NCI-H146 (cell line): Measurements from ENCODE around the gene SLC25A38.
A peak's percentile ranks its signal among the peaks of the same experiment; 100 is the strongest.

ENCODE experiments used
- DNase-seq: peaks from one replicate; lab custom pipeline; 2025; lab: John Stamatoyannopoulos, UW

Gene SLC25A38

DNA sequence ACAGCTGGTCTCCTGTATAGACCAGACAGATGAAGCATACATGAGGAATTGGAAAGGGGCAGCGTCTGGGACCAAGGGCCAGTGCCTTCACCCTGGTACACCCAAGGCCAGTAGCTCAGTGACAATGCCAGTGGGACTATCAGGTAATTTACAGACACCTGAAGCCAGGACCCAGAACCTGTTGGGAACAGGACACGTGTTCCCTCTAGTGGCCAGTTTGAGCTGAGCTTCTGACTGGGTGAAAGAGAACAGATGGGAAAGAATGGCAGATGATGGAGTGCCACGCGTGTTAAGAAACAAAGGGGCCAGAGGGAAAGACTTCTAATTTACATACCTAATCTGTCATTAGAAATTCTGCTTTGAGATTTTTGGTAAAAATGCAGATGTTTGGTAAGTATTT is 5.1 kb upstream of the SLC25A38 start:
- no peak for DNase-seq

DNA sequence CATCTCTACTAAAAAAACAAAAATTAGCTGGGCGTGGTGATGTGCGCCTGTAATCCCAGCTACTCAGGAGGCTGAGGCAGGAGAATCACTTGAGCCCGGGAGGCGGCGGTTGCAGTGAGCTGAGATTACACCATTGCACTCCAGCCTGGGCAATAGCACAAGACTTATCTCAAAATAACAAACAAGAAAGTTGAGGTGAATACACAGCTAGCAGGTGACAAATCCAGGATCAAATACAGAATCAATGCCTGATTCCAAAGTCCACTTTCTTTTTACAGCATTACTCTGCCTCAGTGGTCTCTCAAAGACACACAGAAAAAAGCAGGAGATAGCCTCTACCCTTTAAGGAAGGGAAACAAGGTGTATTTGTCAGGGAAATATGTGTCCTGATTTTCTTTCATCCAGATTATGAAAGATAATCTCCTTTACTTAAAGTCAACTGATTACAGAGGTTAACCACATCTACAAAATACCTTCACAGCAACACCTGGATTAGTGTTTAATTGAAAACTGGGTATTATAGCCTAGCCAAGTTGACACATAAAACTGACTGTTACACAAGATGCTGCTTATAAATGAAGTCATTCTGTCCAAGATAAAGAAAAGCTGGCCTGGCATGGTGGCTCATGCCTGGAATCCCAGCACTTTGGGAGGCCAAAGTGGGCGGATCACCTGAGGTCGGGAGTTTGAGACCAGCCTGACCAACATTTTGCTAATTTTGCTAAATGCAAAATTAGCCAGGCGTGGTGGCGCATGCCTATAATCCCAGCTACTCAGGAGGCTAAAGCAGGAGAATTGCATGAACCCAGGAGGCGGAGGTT is 4.0 kb upstream of the SLC25A38 start:
- no peak for DNase-seq

DNA sequence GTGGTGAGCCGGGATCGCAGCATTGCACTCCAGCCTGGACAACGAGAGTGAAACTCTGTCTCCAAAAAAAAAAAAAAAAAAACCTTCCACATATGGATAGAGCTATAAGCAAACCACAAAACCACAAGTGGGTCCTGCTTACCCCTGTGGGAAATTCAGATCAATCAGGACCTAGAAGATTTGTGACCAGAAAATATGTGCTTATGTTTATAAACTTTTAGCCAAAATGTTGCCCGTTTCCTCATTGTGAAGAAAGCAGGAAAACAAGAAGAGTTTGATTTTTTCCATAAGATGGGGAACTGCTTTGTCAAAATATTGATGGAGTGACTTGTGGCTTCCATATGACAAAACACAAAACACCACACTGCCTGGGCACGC is 3.4 kb upstream of the SLC25A38 start:
- no peak for DNase-seq

DNA sequence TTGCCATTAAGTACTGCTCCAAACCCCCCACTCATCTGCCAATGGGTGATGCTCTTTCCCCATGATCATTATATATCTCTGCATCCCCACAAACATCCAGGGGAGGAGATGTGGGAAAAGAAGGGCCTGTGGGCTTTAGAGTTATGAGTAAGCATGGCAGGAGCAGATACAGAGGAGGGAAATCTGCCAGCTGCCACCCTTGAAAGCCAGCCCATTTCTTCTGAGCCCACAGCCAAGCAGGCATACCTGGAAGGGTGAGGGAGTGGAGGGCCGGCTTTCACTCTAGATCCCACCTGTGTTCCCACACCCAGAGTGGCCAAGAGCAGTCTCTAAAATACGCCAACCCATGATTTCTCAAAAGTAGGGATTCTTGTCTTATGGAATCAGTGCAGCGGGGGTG is 1.7 kb upstream of the SLC25A38 start:
- no peak for DNase-seq

DNA sequence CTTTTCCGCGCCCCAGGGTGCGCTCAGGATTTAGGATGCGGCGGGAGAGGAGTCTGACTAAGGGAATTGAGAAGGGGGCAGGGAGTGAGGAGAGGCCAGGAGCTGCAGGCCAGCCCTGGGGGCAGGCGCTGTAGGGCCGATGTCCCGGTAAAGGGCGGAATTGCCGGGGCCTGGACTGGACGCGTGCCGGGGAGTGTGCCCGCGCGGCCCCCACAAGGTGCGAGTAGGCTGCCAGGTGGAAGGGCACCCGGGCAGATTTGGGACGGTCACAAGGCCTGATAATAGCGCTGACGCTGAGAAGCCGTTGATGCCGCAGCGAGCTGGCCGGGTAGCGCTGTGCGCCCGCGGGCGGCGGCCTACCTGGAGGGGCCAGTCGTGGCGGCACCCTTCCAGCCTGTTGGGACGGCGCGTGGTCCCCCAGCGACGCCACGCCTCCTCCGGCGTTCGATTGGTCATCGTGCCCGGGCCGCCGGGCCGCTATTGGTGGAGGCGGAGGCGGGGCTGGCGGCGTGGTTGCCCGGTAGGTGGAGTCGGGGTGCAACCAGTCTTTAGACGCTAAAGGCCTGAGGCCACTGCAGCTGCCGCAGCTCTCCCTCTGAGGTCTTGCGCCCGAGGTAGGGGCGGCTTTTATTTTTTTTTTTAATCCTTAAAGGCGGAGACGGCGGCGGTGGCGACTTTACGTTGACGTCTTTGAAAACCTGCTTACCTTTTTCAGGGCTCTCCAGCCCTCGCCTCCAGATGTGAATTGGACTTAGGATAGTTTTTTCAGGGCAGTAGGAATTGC is 903 bp downstream of the SLC25A38 start:
- no peak for DNase-seq

DNA sequence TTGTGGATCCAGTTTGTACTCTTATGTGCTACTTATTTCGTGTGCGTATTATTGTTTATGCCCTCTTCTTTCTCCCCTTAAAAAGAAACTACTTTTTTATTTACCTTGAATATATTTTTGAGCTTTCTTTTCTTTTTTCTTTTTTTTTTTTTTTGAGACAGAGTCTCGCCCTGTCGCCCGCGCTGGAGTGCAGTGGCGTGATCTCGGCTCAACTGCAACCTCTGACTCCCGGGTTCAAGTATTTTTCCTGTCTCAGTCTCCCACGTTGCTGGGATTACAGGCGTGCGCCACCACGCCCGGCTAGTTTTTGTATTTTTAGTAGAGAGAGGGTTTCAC is 1.5 kb downstream of the SLC25A38 start:
- DNase-seq, result no peak

DNA sequence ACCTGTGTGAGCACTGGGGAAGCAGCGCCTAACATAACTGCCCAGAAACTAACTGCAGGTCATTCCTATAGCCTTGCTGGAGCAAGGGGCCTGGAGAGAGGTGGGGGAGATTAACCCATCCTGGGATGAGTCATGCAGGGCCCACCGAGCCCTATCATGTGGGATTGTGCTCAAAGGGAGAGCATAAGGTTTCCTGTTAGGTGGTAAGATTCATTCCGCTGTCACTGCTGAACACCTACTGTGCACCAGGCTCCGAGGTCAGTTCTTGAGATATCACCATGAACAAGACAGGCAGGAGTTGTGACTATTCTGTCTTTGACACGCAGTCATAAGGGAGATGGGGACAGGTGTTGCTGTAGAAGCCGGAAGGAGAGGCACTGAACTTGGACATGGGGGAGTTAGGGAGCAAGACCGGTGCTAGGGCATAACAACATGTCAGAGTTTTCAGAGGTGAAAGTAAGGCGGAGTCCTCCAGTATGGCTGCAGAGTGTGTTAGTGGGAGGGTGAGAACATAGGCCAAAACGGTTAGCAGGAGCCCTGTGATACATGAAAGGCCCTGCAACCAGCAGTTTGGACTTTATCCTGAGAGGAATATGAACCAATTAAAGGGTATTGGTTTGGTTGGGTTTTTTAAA is 2.4 kb downstream of the SLC25A38 start:
- no peak for DNase-seq

DNA sequence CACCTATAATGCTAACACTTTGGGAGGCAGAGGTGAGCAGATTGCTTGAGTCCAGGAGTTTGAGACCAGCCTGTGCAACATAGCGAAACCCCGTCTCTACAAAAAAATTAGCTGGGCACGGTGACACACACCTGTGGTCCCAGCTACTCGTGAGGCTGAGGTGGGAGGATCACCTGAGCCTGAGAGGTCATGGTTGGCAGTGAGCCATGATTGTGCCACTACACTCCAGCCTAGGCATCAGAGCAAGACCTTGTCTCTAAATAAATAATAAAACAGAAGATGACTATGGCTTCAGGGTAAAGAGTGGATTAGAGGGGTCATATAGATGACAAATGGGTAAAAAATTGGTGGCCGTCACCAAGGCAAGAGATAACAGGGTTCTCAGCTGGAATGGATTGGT is 3.1 kb downstream of the SLC25A38 start:
- DNase-seq, result no peak

DNA sequence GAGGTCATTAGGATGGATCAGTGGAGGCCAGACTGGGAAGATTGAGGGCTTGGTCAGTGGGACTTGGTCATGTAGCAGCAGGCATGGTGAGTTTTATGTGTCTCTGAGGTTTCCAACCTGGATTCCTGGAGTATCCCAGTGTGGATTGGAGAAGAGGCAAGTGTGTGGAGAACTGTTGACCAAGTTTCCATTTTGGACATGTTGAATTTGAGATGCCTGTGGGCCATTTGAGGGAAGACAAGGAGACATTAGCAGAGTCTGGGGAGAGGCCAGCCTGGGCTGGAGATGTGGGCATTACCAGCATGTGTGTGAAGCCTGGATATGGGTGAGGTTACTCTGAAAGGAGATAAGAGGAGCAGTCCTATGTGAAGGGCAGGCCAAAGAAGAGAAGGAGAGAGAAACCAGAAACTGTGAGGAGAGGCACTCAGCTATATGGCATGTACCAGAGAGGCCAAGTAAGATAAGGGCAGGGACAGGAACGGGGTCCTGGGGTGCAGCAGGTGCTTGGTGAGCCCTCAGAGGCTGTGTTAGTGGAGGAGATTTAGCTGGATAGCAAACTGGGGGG is 4.3 kb downstream of the SLC25A38 start:
- DNase-seq, result no peak

DNA sequence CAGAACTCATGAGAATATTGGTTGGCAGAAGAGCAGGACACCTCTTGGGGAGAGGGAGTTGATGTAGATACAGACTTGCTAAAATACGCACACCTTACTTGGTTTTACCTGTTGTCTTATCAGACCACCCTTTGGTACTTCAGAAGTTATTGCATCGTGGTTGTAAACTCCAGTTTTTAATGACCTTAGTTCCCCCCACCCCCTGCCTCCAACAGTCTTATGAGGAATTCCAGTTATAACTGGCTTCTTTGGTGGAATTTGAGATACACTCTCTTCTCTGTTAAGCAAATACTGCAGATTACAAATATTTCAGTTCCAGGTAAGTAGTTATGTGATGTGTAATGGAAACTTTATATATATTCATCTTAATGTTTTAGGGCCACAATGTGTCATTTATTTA is 5.0 kb downstream of the SLC25A38 start:
- DNase-seq, result no peak

DNA sequence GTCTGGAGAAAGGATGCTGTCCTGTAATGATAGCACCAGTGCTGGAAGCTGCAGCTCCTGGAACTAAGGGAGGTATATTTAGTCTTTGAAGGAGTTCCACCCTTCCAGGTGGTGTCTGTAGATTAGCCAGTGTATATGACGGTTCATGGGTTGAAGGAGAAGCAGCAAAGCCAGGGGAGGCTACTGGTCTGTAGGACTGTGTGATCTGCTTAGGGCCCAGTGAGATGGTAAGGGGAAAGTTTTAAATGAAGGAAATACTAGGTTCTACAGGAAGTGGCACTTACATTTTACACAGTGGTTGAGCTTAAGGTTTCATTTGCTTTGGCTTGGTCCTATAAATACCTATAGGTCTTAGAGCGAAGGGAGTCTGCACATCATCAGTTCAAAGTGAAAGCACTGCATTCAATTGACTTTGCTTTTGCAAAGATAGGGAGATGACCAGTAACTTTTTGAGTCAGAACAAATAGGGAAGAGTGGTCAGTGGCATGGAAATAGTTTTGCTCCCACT is 5.6 kb downstream of the SLC25A38 start:
- DNase-seq, result no peak

DNA sequence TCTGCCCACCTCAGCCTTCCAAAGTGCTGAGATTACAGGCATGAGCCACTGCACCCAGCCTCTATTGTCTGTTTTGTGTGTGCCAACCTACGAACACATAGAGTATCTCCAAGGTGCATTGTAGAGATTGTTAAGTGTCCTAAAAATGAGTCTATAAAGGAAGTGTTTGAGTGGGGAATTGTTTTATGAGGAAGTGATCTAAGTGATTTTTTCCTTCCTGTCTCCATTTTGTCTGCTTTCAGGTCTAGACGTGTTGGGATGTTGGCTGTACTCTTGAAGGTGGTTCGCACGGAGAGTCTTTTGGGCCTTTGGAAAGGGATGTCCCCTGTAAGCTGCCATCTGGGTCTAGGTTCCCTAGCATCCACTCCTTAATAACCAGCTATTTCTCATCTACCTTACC is 7.0 kb downstream of the SLC25A38 start:
- no peak for DNase-seq

DNA sequence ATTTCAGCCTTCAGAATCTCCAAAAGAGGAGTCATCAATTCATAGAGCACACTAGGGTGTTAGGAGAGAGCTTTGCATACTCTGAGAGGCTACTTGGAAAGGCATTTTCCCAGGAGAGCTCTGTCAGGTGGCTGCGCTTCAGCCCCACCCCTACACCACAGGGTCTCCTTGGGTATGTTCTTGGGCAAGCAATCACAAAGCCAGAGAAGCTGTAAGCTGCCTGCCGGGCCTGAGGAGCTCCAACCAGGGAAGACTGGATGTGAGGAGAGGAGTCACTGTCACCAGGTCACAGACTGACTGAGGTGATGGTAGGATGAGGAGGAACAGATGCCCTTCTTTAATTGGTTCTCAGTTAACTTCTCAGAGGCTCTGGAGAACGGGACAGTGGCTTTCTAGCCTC is 13.5 kb downstream of the SLC25A38 start:
- no peak for DNase-seq

DNA sequence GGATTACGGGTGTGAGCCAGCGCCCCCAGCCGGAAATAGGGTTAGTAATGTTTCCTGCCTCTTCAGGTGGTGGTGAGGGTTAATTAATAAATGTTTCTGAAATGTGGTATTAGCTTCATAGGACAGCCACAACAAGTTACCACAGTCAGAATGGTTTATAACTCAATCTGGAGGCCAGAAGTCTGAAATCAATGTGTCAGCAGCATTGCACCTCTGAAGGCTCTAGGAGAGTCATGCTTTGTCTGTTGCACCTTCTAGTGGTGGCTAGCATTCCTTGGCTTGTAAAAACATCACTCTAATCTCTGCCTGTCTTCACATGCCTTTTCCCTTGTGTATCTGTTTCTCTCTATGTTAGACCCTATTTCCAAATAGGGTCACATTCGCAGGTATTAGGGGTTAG is 15.5 kb downstream of the SLC25A38 start:
- DNase-seq, result no peak

DNA sequence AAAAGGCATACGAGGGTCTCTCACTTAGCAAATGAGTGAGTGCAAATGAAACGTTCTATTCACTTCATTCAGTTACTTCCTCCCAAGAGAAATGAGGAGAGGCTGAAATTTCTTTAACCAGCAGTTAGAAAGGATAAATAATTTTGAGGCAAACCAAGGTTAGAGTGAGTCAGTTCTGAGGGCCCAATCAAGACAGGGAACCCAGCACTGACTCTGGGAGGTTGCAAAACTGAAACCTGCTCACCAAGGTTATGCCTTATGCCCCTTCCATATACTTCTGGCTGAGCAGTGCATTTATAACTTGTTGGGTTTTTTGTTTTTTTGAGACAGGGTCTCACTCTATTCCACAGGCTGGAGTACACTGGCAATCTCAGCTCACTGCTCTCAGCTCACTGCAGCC is 18.8 kb downstream of the SLC25A38 start:
- DNase-seq, result no peak

DNA sequence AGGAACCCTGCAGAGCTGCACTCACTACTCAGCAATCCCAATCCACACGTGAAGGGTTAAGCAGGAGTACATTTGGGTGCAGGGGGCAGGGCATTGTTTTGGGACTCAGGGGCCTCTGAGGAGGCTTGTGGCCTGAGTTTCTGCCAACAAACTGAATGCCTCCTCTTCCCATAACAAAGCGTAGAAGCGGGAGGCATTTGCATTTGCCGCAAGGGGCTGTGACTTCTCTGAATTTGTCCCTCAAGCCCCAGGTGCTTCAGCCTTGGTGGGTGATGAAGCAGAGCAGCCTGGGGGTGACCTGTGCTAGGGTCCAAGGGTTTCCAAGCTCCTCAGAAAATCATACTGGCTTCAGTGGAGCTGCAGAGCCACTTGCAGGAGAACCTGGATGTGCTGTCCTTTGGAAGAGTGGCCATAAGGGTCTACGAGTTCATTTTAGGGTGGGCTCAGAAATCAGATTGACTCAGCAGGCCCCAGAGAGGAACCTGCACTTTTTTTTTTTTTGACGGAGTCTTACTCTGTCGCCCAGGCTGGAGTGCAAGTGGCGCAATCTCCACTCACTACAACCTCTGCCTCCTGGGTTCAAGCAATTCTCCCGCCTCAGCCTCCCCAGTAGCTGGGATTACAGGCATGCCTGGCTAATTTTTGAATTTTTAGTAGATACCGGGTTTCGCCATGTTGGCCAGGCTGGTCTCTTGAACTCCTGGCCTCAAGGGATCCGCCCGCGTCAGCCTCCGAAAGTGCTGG is 21.9 kb downstream of the SLC25A38 start:
- no peak for DNase-seq

DNA sequence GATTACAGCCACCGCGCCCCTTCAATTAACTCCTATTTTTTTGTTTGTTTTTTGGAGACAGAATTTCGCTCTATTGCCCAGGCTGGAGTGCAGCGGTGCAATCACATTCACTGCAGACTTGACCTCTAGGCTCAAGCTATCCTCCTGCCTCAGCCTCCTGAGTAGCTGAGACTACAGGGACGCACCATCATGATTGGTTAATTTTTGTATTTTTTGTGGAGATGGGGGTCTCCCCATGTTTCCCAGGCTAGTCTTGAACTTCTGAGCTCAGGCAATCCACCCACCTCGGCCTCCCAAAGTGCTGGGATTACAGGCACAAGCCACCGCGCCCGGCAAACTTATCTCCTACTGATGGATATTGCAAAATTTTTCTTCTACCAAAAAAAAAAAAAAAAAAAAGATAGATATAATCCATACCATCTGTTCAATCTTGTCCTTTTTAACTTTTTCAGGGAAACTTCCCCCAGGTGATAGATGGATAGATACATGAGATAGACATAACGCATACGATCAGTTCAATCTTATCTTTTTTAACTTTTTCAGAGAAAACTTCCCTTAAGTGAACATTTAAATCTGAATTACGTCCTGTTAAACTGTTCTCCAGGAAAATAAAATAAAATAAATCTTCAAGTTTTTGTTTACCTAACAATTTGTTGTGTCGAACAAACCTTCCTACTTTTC is 22.7 kb downstream of the SLC25A38 start:
- no peak for DNase-seq

DNA sequence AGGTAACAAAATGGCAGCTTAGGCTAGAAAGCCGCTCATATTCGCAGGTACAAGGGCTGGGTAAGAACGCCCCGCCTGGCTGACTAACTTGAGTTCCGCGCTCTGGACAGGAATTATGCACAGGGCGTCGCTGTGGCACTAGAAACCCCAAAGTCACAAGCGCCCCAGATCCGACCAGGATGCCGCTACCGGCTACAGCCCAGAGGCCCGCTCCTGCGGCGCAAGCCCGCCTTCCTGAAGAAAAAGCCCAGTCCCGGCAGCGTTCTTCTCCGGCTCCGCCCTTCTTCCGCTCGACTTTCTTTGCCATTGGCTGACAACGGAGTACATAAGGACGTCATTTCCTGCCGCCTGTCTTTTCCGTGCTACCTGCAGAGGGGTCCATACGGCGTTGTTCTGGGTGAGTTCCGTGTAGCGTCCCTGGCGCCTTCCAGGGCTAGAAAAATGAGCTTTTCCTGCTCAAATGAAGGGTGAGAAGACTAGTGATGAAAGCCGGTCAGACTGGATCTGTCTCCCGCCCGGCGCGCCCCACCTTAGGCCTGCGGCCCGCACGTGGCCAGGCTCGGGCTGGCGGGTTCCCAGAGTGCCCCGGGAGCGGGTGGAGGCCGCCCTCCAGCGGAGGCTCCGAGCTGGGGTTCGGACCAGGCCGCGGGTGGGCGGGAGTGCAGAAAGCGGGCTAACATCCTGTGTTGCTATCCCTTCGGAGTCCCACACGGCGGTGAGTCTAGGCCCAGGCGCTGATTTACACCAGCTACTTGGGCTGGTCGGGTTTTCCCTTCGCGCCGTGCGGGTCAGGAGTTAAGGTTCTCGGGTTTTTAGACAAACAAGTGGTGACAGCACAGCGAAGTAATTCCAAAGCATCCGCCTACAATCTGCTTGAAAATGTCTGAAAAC is 23.4 kb downstream of the SLC25A38 start, which contains the start of gene RPSA:
Gene RPSA, plus strand, starts transcription at position 353 of the 891 bp plus-strand sequence. CDS start 934 bp downstream, outside the sequence.
- DNase-seq, result peak; percentile 95

DNA sequence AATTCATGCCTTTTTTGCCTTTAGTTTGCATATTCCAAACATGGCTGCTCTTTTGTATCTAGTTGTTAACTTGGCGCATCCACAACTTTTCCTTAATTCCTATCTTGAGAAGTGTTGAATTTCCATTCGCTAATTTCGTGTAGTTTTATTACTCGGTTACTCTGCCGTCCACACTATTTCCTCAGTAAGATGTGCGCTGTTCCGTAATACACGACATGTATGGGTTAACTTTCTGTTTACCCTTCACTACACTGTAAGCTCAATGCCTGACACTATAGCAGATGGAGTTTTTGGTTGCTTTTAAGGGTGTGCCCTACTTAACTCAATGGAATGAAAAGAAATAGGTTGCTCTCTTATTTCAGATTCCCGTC is 24.1 kb downstream of the SLC25A38 start:
- DNase-seq, result no peak

DNA sequence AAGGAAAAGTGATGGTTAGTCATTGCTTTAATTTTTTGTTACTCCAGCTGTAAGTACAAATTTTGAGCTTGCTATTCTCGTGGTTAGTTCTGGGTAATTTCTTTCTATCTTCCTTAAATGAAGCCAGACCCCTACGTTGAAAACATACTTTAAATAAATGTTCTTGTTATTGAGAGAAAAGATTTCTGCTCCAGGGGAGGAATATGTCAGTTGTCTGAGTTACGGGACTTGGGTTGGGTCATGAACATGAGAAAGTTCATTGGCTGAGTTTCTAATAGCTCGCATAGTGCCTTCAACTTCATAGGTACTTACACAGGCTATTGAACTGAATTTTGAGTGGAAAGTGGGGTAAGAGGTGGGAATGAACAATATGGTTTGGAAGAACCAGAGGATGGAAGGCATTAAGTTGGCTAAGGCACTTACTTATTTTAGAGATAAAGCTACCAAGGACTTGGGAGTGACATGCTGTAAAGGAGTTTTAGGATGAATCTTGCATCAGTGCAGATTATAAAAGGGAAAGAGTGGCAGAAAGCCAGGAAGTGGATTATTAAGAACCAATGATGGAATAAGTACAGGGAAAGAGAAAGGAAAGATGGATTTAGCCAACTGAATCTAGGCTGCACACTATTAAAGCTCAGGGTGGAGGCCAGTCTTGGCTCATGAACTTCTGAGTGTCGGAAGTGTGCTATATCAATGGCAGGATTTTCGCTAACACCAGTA is 24.8 kb downstream of the SLC25A38 start:
- no peak for DNase-seq
